Calu3 (cell line): ENCODE results near the gene ABCA10. TPM values are rescaled to one million over a fixed set of nuclear protein-coding genes. Genes with fewer than 3 reads are reported as not detected.

ENCODE experiments used
- BruUV-seq: library from RNA; stranded (reverse); fragments of 400-500 nt; replicated peaks from 2 replicates; lab custom pipeline; 2021; lab: Mats Ljungman, UMichigan
- CTCF ChIA-PET: fragments of 300-600 bp; sonication (Branson Sonifier 250); formaldehyde crosslinking; loops from one replicate; lab custom pipeline; 2022; ENCODE audit warnings: antibody characterized with exemption; lab: Charles Lee
- DNase-seq: peaks from one replicate; pipeline ENCODE4 v3.0.0; 2022
- H3K27ac Mint-ChIP-seq: one replicate; pipeline ENCODE4 v1.8.0; 2022; ENCODE audit warnings: mixed read lengths; ENCODE audit not compliant: unreplicated experiment
- H3K27me3 Mint-ChIP-seq: one replicate; pipeline ENCODE4 v1.8.0; 2022; ENCODE audit warnings: mixed read lengths; ENCODE audit not compliant: unreplicated experiment
- H3K36me3 Mint-ChIP-seq: one replicate; pipeline ENCODE4 v1.8.0; 2022; ENCODE audit warnings: mild to moderate bottlenecking, moderate library complexity, mixed read lengths; ENCODE audit not compliant: insufficient read depth, unreplicated experiment
- H3K4me1 Mint-ChIP-seq: one replicate; pipeline ENCODE4 v1.8.0; 2022; ENCODE audit warnings: mild to moderate bottlenecking, low read depth, mixed read lengths; ENCODE audit not compliant: unreplicated experiment
- H3K4me3 Mint-ChIP-seq: one replicate; pipeline ENCODE4 v1.8.0; 2022; ENCODE audit warnings: mild to moderate bottlenecking, low read depth, moderate library complexity, mixed read lengths; ENCODE audit not compliant: unreplicated experiment
- H3K9me3 Mint-ChIP-seq: one replicate; pipeline ENCODE4 v1.8.0; 2022; ENCODE audit warnings: low read depth, mixed read lengths; ENCODE audit not compliant: unreplicated experiment
- CTCF ChIP-seq: fragments of 200-600 bp; IDR thresholded peaks from one replicate; pipeline ENCODE4 v1.8.0; 2022; ENCODE audit warnings: antibody characterized with exemption; ENCODE audit not compliant: unreplicated experiment
- intact Hi-C: fragments of 100-400 bp; cut with micrococcal nuclease; formaldehyde crosslinking; loops from one replicate; pipeline ENCODE4 v1.10.0; 2022; ENCODE audit not compliant: unreplicated experiment
- total RNA-seq: library from RNA; stranded (reverse); gene quantifications from 2 replicates; pipeline ENCODE4 v1.2.3, GENCODE V29; 2022

Gene ABCA10
- total RNA-seq, 1 experiment from 2014 or later = 0.28 TPM

GRCh38 chr17:69130627-69131296 is 97.9 kb downstream of the ABCA10 start:
- TF ChIP-seq CTCF = no peak

GRCh38 chr17:69123626-69124025 is 105.0 kb downstream of the ABCA10 start:
- no peak overlapping the region for H3K4me3 Mint-ChIP-seq
- DNase-seq = no peak
- BruUV-seq = no TSS peak
- peaks cover 26% of the 10 kb centered on the region for H3K4me1 Mint-ChIP-seq
- no peaks in the 10 kb centered on the region for H3K36me3 Mint-ChIP-seq
- CTCF ChIA-PET = no interaction called here
- no peak for TF ChIP-seq CTCF
- H3K27ac Mint-ChIP-seq = no peak overlapping the region
- H3K9me3 Mint-ChIP-seq = peaks cover 2% of the 10 kb centered on the region
- H3K27me3 Mint-ChIP-seq = no peaks in the 10 kb centered on the region
- intact Hi-C loops = no loop called here

More at GRCh38 chr17:69130627-69131296, 97.9 kb downstream of the ABCA10 start:
- Mint-ChIP-seq H3K4me3 (no peak overlapping the region), H3K4me1 (no peaks in the 10 kb centered on the region), H3K27ac (no peak overlapping the region), H3K36me3 (no peaks in the 10 kb centered on the region), H3K27me3 (no peaks in the 10 kb centered on the region), H3K9me3 (peaks cover 4% of the 10 kb centered on the region)
- intact Hi-C loops = no loop called here
- CTCF ChIA-PET = no interaction called here
- no peak for DNase-seq
- no TSS peak for BruUV-seq

- intact Hi-C loops = no loop called here
- no peak for TF ChIP-seq CTCF
- CTCF ChIA-PET = interaction anchor here (0.7 kb wide), 1 partner anchor 20 kb away, joined by 6 read pairs; no protein-coding TSS in a partner anchor
- Mint-ChIP-seq H3K4me1 (peaks cover 35% of the 10 kb centered on the region), H3K9me3 (peaks cover 2% of the 10 kb centered on the region), H3K27ac (no peak overlapping the region), H3K36me3 (no peaks in the 10 kb centered on the region), H3K4me3 (no peak overlapping the region), H3K27me3 (no peaks in the 10 kb centered on the region)
- BruUV-seq = no TSS peak
- DNase-seq = no peak
These were observed 106.6 kb downstream of the ABCA10 start for GRCh38 chr17:69122065-69122464.

GRCh38 chr17:69117855-69118784 is 110.5 kb downstream of the ABCA10 start:
- BruUV-seq = no TSS peak
- no peaks in the 10 kb centered on the region for H3K36me3 Mint-ChIP-seq
- H3K4me3 Mint-ChIP-seq = no peak overlapping the region
- H3K4me1 Mint-ChIP-seq = peaks cover 35% of the 10 kb centered on the region
- no peaks in the 10 kb centered on the region for H3K27me3 Mint-ChIP-seq
- H3K9me3 Mint-ChIP-seq = peaks cover 2% of the 10 kb centered on the region
- CTCF ChIA-PET = no interaction called here
- no peak for TF ChIP-seq CTCF
- intact Hi-C loops = no loop called here
- DNase-seq = no peak
- peak overlapping the region; percentile 7 for H3K27ac Mint-ChIP-seq
